ENCODE measurements around the gene FIBCD1. TPM values are rescaled to one million over a fixed set of nuclear protein-coding genes. Genes with fewer than 3 reads are reported as not detected.

FIBCD1 gene
- total and polyA plus RNA-seq, 2 experiments from 2014 or later, result 4.4 to 5.6 TPM

DNA sequence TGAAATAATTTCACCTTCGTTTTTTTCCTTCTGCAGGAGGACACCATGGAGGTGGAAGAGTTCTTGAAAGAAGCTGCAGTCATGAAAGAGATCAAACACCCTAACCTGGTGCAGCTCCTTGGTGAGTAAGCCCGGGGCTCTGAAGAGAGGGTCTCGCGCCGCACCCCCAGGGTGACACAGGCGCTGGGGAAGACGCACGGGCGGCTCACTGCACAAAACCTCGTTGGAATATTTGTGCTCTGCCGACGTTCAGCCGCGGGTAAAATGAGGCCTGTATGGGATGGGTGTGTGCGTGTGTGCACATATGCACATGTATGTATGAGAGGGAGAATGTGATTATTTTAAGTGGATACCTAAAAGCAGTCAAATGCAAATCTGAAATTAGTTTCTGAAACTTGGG is 67.0 kb downstream of the FIBCD1 start:
- Mint-ChIP-seq H3K4me3 (no peak overlapping the region), H3K9me3 (no peaks in the 10 kb centered on the region), H3K4me1 (no peaks in the 10 kb centered on the region), H3K27ac (no peak overlapping the region), H3K36me3 (ENCODE audit: low read depth) (peaks cover 67% of the 10 kb centered on the region), H3K27me3 (ENCODE audit: insufficient read depth, low read depth, poor library complexity) (no peaks in the 10 kb centered on the region)
- Histone ChIP-seq H3K27me3 (ENCODE audit: insufficient read depth) (no peaks in the 10 kb centered on the region), H3K4me1 (ENCODE audit: insufficient read depth) (no peaks in the 10 kb centered on the region), H2AFZ (no peak overlapping the region), H3K36me3 (ENCODE audit: insufficient read depth) (peaks cover 36% of the 10 kb centered on the region), H3K27ac (ENCODE audit: low read depth) (no peak overlapping the region), H3K79me2 (replicated peaks; ENCODE audit: insufficient read depth) (peaks cover 44% of the 10 kb centered on the region), H3K4me2 (no peak overlapping the region), H3K9me2 (ENCODE audit: insufficient read depth) (no peaks in the 10 kb centered on the region), H3K4me3 (no peak overlapping the region), H3F3A (replicated peaks; ENCODE audit: low read depth) (peaks cover 5% of the 10 kb centered on the region; the same call in 1 of the 2 replicates), H4K20me1 (replicated peaks; ENCODE audit: insufficient read depth) (peaks cover 11% of the 10 kb centered on the region)
- ATAC-seq (no peak), DNase-seq (ENCODE audit: low spot score) (no peak)
- TF ChIP-seq, protein P1, sequence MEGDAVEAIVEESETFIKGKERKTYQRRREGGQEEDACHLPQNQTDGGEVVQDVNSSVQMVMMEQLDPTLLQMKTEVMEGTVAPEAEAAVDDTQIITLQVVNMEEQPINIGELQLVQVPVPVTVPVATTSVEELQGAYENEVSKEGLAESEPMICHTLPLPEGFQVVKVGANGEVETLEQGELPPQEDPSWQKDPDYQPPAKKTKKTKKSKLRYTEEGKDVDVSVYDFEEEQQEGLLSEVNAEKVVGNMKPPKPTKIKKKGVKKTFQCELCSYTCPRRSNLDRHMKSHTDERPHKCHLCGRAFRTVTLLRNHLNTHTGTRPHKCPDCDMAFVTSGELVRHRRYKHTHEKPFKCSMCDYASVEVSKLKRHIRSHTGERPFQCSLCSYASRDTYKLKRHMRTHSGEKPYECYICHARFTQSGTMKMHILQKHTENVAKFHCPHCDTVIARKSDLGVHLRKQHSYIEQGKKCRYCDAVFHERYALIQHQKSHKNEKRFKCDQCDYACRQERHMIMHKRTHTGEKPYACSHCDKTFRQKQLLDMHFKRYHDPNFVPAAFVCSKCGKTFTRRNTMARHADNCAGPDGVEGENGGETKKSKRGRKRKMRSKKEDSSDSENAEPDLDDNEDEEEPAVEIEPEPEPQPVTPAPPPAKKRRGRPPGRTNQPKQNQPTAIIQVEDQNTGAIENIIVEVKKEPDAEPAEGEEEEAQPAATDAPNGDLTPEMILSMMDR (conservative IDR thresholded peaks at IDR 0.05; ENCODE audit: low read depth in 2 of 2), result no peak
- no peak for TF ChIP-seq CREB1 (CRISPR knock-in tag; IDR thresholded peaks at IDR 0.05; ENCODE audit: low read depth)
- TF ChIP-seq ZNF114 (CRISPR knock-in tag; IDR thresholded peaks at IDR 0.05), result no peak
- no peak for TF ChIP-seq POLR2AphosphoS5 (IDR thresholded peaks at IDR 0.05; ENCODE audit: low read depth)
- TF ChIP-seq EZH2phosphoT487 (IDR thresholded peaks at IDR 0.05; ENCODE audit: unreplicated experiment), result no peak
- TF ChIP-seq NANOG (IDR thresholded peaks at IDR 0.05; ENCODE audit: borderline replicate concordance), result no peak
- TF ChIP-seq, protein P2, sequence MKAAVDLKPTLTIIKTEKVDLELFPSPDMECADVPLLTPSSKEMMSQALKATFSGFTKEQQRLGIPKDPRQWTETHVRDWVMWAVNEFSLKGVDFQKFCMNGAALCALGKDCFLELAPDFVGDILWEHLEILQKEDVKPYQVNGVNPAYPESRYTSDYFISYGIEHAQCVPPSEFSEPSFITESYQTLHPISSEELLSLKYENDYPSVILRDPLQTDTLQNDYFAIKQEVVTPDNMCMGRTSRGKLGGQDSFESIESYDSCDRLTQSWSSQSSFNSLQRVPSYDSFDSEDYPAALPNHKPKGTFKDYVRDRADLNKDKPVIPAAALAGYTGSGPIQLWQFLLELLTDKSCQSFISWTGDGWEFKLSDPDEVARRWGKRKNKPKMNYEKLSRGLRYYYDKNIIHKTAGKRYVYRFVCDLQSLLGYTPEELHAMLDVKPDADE (IDR thresholded peaks at IDR 0.05), result no peak
- TF ChIP-seq, protein P3, sequence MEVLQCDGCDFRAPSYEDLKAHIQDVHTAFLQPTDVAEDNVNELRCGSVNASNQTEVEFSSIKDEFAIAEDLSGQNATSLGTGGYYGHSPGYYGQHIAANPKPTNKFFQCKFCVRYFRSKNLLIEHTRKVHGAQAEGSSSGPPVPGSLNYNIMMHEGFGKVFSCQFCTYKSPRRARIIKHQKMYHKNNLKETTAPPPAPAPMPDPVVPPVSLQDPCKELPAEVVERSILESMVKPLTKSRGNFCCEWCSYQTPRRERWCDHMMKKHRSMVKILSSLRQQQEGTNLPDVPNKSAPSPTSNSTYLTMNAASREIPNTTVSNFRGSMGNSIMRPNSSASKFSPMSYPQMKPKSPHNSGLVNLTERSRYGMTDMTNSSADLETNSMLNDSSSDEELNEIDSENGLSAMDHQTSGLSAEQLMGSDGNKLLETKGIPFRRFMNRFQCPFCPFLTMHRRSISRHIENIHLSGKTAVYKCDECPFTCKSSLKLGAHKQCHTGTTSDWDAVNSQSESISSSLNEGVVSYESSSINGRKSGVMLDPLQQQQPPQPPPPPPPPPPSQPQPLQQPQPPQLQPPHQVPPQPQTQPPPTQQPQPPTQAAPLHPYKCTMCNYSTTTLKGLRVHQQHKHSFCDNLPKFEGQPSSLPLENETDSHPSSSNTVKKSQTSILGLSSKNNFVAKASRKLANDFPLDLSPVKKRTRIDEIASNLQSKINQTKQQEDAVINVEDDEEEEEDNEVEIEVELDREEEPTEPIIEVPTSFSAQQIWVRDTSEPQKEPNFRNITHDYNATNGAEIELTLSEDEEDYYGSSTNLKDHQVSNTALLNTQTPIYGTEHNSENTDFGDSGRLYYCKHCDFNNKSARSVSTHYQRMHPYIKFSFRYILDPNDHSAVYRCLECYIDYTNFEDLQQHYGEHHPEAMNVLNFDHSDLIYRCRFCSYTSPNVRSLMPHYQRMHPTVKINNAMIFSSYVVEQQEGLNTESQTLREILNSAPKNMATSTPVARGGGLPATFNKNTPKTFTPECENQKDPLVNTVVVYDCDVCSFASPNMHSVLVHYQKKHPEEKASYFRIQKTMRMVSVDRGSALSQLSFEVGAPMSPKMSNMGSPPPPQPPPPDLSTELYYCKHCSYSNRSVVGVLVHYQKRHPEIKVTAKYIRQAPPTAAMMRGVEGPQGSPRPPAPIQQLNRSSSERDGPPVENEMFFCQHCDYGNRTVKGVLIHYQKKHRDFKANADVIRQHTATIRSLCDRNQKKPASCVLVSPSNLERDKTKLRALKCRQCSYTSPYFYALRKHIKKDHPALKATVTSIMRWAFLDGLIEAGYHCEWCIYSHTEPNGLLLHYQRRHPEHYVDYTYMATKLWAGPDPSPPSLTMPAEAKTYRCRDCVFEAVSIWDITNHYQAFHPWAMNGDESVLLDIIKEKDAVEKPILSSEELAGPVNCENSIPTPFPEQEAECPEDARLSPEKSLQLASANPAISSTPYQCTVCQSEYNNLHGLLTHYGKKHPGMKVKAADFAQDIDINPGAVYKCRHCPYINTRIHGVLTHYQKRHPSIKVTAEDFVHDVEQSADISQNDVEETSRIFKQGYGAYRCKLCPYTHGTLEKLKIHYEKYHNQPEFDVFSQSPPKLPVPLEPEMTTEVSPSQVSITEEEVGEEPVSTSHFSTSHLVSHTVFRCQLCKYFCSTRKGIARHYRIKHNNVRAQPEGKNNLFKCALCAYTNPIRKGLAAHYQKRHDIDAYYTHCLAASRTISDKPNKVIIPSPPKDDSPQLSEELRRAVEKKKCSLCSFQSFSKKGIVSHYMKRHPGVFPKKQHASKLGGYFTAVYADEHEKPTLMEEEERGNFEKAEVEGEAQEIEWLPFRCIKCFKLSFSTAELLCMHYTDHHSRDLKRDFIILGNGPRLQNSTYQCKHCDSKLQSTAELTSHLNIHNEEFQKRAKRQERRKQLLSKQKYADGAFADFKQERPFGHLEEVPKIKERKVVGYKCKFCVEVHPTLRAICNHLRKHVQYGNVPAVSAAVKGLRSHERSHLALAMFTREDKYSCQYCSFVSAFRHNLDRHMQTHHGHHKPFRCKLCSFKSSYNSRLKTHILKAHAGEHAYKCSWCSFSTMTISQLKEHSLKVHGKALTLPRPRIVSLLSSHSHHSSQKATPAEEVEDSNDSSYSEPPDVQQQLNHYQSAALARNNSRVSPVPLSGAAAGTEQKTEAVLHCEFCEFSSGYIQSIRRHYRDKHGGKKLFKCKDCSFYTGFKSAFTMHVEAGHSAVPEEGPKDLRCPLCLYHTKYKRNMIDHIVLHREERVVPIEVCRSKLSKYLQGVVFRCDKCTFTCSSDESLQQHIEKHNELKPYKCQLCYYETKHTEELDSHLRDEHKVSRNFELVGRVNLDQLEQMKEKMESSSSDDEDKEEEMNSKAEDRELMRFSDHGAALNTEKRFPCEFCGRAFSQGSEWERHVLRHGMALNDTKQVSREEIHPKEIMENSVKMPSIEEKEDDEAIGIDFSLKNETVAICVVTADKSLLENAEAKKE (CRISPR knock-in tag; IDR thresholded peaks at IDR 0.05), result no peak
- no peak for TF ChIP-seq JUNB (IDR thresholded peaks at IDR 0.05; ENCODE audit: unreplicated experiment)
- TF ChIP-seq EZH2 (IDR thresholded peaks at IDR 0.05; ENCODE audit: low read depth, unreplicated experiment), result no peak
- TF ChIP-seq, protein P4, sequence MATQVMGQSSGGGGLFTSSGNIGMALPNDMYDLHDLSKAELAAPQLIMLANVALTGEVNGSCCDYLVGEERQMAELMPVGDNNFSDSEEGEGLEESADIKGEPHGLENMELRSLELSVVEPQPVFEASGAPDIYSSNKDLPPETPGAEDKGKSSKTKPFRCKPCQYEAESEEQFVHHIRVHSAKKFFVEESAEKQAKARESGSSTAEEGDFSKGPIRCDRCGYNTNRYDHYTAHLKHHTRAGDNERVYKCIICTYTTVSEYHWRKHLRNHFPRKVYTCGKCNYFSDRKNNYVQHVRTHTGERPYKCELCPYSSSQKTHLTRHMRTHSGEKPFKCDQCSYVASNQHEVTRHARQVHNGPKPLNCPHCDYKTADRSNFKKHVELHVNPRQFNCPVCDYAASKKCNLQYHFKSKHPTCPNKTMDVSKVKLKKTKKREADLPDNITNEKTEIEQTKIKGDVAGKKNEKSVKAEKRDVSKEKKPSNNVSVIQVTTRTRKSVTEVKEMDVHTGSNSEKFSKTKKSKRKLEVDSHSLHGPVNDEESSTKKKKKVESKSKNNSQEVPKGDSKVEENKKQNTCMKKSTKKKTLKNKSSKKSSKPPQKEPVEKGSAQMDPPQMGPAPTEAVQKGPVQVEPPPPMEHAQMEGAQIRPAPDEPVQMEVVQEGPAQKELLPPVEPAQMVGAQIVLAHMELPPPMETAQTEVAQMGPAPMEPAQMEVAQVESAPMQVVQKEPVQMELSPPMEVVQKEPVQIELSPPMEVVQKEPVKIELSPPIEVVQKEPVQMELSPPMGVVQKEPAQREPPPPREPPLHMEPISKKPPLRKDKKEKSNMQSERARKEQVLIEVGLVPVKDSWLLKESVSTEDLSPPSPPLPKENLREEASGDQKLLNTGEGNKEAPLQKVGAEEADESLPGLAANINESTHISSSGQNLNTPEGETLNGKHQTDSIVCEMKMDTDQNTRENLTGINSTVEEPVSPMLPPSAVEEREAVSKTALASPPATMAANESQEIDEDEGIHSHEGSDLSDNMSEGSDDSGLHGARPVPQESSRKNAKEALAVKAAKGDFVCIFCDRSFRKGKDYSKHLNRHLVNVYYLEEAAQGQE (IDR thresholded peaks at IDR 0.05; ENCODE audit: unreplicated experiment), result no peak

Measured in GM23338 (cell line).